Uterus (tissue), 4 donors: Measurements from ENCODE around the gene PFKFB3. TPM values are rescaled to one million over a fixed set of nuclear protein-coding genes. Genes with fewer than 3 reads are reported as not detected.

Experiments
- DNase-seq, 2 donors: peaks; one replicate each; pipeline ENCODE4 v3.0.0-alpha.2; 2019 to 2020
- H3K27ac ChIP-seq, 2 donors: fragments of 200-600 bp; sonication (generic); 1 replicate in 1 of 2; 2 replicates in 1 of 2; pipeline ENCODE4 v1.5.1; 2016 to 2018
- H3K27me3 ChIP-seq, 2 donors: fragments of 200-600 bp; sonication (generic); one replicate each; pipeline ENCODE4 v1.5.1; 2018 to 2019; ENCODE audit warnings: control low read depth in 1 of 2
- H3K36me3 ChIP-seq, 2 donors: fragments of 200-600 bp; sonication (generic); one replicate each; pipeline ENCODE4 v1.5.1; 2019; ENCODE audit warnings: control low read depth in 1 of 2
- H3K4me1 ChIP-seq, 2 donors: fragments of 200-600 bp; sonication (generic); one replicate each; pipeline ENCODE4 v1.5.1; 2018 to 2019; ENCODE audit warnings: control low read depth in 1 of 2
- H3K4me3 ChIP-seq, 2 donors: fragments of 200-600 bp; sonication (generic); 1 replicate in 1 of 2; 2 replicates in 1 of 2; pipeline ENCODE4 v1.5.1; 2018 to 2019; ENCODE audit warnings: mild to moderate bottlenecking in 1 of 2
- H3K9me3 ChIP-seq, 2 donors: fragments of 200-600 bp; sonication (generic); one replicate each; pipeline ENCODE4 v1.5.1; 2019; ENCODE audit warnings: control low read depth in 1 of 2
- POLR2A ChIP-seq, 2 donors: fragments of 450-650 bp; IDR thresholded peaks; one replicate each; pipeline ENCODE4 v1.6.1; 2016; ENCODE audit warnings: antibody characterized with exemption in 2 of 2, mild to moderate bottlenecking in 1 of 2, moderate library complexity in 1 of 2
- intact Hi-C: fragments of 100-400 bp; cut with DNase I; formaldehyde crosslinking; loops from one replicate; pipeline ENCODE4 v1.15.1; 2023; ENCODE audit warnings: low total_unique reads
- total RNA-seq, 4 donors: library from RNA; depleted of rRNA in 3 of 4; stranded (reverse); fragments of >200 nt in 3 of 4; gene quantifications; one replicate each; pipeline versions ENCODE4 v1.1.0 to v1.2.4, GENCODE V29; 2014 to 2023
- TF ChIP-seq, protein P1 (sequence below), 4 experiments: fragments of 200-600 bp in 2 of 4; fragments of 450-650 bp in 2 of 4; sonication (generic) in 2 of 4; IDR thresholded peaks; one replicate each; pipeline ENCODE4 v1.5.1; 2016 to 2019; ENCODE audit warnings: antibody characterized with exemption in 4 of 4, mild to moderate bottlenecking in 2 of 4, moderate library complexity in 1 of 4
- donor health status: DM: yes; HTN: yes; CAD: no.

Gene PFKFB3
- total RNA-seq, 4 donors from 2014 or later: 7.4 to 54.5 (median 14.7) TPM

DNA sequence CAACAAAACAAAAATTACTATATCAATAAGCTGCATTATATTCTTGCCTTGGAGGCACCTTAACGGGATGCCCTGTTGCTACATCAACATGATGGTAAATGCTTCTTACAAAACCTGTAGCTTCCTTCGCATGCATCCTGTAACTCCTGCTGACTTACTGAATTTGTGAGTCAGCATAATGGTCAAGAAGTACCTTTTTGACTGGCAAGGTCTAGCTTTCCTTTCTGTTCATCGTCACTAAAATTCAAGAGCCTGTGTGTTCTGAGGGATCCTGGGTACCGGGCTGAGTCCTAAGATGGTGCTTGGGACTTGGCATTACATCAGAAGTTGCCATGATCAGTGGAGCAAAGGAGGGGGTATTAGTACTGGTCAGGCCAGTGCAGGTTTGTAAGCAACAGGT lies 4.9 kb downstream of the PFKFB3 start:
- H3K36me3 ChIP-seq: no peaks in the 10 kb centered on the region
- TF ChIP-seq POLR2A (IDR thresholded peaks at IDR 0.05): no peak
- TF ChIP-seq, protein P1, sequence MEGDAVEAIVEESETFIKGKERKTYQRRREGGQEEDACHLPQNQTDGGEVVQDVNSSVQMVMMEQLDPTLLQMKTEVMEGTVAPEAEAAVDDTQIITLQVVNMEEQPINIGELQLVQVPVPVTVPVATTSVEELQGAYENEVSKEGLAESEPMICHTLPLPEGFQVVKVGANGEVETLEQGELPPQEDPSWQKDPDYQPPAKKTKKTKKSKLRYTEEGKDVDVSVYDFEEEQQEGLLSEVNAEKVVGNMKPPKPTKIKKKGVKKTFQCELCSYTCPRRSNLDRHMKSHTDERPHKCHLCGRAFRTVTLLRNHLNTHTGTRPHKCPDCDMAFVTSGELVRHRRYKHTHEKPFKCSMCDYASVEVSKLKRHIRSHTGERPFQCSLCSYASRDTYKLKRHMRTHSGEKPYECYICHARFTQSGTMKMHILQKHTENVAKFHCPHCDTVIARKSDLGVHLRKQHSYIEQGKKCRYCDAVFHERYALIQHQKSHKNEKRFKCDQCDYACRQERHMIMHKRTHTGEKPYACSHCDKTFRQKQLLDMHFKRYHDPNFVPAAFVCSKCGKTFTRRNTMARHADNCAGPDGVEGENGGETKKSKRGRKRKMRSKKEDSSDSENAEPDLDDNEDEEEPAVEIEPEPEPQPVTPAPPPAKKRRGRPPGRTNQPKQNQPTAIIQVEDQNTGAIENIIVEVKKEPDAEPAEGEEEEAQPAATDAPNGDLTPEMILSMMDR (IDR thresholded peaks at IDR 0.05): no peak
- H3K9me3 ChIP-seq: no peaks in the 10 kb centered on the region
- no peak overlapping the region for H3K27ac ChIP-seq
- no peak for DNase-seq
- no peak overlapping the region for H3K4me3 ChIP-seq
- no peaks in the 10 kb centered on the region for H3K27me3 ChIP-seq
- intact Hi-C loops: loop anchor here (10.0 kb wide), 2 partner anchors 63 to 197 kb away; no protein-coding TSS in a partner anchor
- peaks cover 5 to 16% of the 10 kb centered on the region in 2 donors for H3K4me1 ChIP-seq

DNA sequence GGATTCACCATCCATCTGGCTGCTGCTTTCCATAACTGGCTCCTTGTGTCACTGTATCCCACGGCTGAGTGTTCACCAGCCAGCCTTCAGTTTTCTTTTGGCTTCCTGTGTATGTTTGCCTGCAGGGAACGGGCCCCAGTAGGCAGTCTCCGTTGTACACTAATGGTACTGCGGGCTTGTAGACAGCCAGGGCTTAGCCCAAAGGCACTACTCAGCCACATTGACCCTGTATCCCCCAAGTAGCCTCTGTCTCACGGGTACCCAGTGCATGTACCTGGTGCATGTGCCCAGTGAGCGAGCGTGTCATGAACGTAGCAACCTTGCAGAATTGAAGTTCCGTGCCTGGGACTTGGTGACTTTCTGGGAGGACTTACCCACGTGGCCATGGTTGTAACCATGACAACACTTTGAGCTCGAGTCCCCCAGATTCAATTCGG lies 6.1 kb downstream of the PFKFB3 start:
- H3K9me3 ChIP-seq: no peaks in the 10 kb centered on the region
- H3K36me3 ChIP-seq: no peaks in the 10 kb centered on the region
- no peak for TF ChIP-seq POLR2A (IDR thresholded peaks at IDR 0.05)
- TF ChIP-seq, protein P1 (IDR thresholded peaks at IDR 0.05): no peak
- H3K27ac ChIP-seq: no peak overlapping the region
- H3K4me1 ChIP-seq: peaks cover 5 to 16% of the 10 kb centered on the region in 2 donors
- H3K4me3 ChIP-seq: no peak overlapping the region
- H3K27me3 ChIP-seq: no peaks in the 10 kb centered on the region
- intact Hi-C loops: loop anchor here (10.0 kb wide), 2 partner anchors 64 to 196 kb away; no protein-coding TSS in a partner anchor
- no peak for DNase-seq

DNA sequence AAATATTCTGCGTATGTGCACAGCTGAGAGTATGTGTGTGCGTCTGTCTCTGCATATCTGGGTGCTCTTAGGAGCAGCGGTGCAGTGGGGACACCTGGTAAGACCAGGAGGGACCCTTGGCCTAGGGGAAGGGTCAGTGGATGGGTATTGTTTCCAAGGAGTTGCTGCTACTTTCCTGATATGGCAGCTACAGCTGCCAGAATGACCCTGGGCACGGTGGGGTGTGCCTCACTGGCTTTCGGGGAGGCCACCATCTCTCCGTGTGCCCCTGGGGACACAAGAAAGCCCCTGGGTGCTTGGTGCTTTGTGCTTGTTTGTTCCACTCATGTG lies 8.6 kb downstream of the PFKFB3 start:
- TF ChIP-seq POLR2A (IDR thresholded peaks at IDR 0.05): no peak
- TF ChIP-seq, protein P1 (IDR thresholded peaks at IDR 0.05): no peak
- intact Hi-C loops: no loop called here
- no peaks in the 10 kb centered on the region for H3K27me3 ChIP-seq
- peak overlapping the region; percentile 32 to 63 for H3K27ac ChIP-seq
- H3K9me3 ChIP-seq: no peaks in the 10 kb centered on the region
- H3K4me3 ChIP-seq: no peak overlapping the region
- no peak for DNase-seq
- H3K4me1 ChIP-seq: peaks cover 5 to 6% of the 10 kb centered on the region in 2 donors
- H3K36me3 ChIP-seq: no peaks in the 10 kb centered on the region

DNA sequence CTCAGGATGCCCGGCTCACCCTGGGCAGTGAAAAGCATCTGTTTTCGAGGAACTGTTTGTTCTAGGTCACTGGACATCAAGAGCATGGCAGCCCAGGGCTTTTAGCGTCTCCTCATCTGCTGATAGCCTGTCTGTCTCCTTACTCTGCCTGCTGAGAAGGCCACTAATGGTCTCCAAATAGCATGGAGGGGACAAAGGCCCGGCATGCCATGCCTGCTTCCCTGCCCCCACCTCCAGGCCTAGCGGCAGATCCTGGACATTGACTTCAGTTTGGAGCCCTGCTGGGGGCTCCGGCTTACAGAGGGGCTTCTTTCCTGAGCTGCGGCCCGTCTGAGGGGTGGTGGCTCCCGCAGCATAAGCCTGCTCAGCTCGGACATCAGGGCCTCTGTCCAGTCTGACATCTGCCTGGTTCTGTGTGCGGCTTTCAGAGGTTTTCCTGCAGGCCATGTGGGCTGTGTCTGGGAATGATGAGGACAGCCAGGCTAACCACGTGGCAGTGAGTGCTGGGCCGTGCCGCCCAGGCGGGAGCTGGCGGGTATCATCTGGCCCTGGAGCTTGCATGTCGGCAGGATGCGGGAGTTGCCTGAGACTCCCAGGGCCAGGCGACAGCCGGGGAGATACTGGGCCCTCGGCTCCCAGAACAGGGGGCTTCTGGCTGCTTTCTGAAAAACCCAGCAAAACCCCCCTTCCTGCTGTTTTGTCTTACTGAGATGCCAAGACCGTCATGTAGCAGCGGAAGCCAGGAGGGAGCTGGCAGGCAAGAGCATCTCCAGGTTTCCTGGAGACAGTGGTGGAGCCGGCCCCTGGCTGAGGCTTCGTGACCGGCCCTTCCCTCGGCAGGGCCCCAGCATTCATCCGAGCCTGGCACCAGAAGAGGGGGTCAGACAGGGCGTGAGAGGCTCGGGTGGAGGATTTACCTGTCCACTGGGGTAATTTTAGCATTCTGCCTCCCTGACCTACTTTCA lies 9.2 kb downstream of the PFKFB3 start:
- no peak for TF ChIP-seq POLR2A (IDR thresholded peaks at IDR 0.05)
- TF ChIP-seq, protein P1 (IDR thresholded peaks at IDR 0.05): no peak
- intact Hi-C loops: no loop called here
- Histone ChIP-seq H3K36me3 (no peaks in the 10 kb centered on the region), H3K4me3 (no peak overlapping the region), H3K27me3 (no peaks in the 10 kb centered on the region), H3K9me3 (no peaks in the 10 kb centered on the region), H3K4me1 (peaks cover 5 to 6% of the 10 kb centered on the region in 2 donors), H3K27ac (peak overlapping the region; percentile 32 to 63)
- peak; percentile 50 to 65 for DNase-seq

DNA sequence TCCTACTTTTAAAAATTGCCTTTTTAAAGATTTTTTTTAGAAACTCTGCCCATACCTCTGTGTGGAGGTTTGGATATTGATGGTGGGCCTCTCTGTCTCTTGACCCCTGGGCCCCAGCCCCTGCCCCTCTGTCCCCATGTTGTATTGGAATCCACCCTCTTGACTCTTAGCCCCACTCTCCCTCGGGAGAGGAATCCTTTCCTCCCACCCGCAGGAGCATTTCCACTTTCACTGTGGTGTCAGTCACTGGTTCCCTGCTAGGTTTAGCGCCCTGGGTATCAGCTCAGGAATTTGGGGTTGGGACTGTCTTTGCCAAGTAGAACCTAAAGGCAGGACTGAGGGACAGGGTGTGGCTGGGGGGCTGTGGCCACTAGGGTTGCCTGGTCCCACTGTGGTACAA lies 10.1 kb downstream of the PFKFB3 start:
- H3K4me1 ChIP-seq: peaks cover 5 to 6% of the 10 kb centered on the region in 2 donors
- no peak for DNase-seq
- no peak overlapping the region for H3K27ac ChIP-seq

More for the DNA sequence above, 10.1 kb downstream of the PFKFB3 start:
- intact Hi-C loops: no loop called here
- no peaks in the 10 kb centered on the region for H3K27me3 ChIP-seq
- H3K9me3 ChIP-seq: no peaks in the 10 kb centered on the region
- no peak for TF ChIP-seq POLR2A (IDR thresholded peaks at IDR 0.05)
- TF ChIP-seq, protein P1 (IDR thresholded peaks at IDR 0.05): no peak
- H3K36me3 ChIP-seq: no peaks in the 10 kb centered on the region
- no peak overlapping the region for H3K4me3 ChIP-seq
